Stomach (tissue), 4 donors: ENCODE results near the gene FXYD7.

Experiments
- EP300 ChIP-seq: sonication (generic); formaldehyde crosslinking; IDR thresholded peaks from one replicate; pipeline ENCODE4 v1.6.1; 2017; ENCODE audit warnings: antibody characterized with exemption
- POLR2A ChIP-seq, 4 donors: fragments of 450-650 bp; IDR thresholded peaks; one replicate each; pipeline ENCODE4 v1.6.1; 2016; ENCODE audit warnings: antibody characterized with exemption in 4 of 4, control low read depth in 2 of 4, mild to moderate bottlenecking in 1 of 4, moderate library complexity in 1 of 4
- POLR2AphosphoS5 ChIP-seq, 3 donors: sonication (generic); formaldehyde crosslinking; IDR thresholded peaks; one replicate each; pipeline ENCODE4 v1.6.1; 2016; ENCODE audit warnings: antibody characterized with exemption in 3 of 3
- TF ChIP-seq, protein P1 (sequence below), 7 experiments: fragments of 450-650 bp in 4 of 7; fragments of 200-600 bp in 3 of 7; sonication (generic) in 3 of 7; IDR thresholded peaks; one replicate each; pipeline ENCODE4 v1.5.1; 2016 to 2019; ENCODE audit warnings: antibody characterized with exemption in 7 of 7, control low read depth in 2 of 7, mild to moderate bottlenecking in 1 of 7

DNA sequence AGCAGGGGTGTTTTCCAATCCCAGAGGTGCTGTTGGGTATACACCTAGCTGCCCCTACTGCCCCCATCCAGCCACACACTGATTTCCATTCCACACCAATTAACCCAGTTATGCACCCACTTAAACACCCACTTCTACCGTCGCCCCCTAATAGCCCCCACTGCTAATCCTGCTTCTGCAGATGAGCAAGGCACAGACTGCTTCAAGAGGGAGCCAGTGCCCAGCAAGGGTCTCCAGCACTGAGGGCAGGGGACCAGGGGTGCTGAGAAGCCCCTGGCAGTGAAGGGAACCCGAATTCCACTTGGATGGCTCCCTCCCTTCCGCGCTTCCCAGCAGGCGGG, 1.2 kb downstream of the FXYD7 start:
- TF ChIP-seq EP300 (no peak), POLR2A (IDR thresholded peaks at IDR 0.05) (no peak), POLR2AphosphoS5 (IDR thresholded peaks at IDR 0.05) (no peak)
- TF ChIP-seq, protein P1, sequence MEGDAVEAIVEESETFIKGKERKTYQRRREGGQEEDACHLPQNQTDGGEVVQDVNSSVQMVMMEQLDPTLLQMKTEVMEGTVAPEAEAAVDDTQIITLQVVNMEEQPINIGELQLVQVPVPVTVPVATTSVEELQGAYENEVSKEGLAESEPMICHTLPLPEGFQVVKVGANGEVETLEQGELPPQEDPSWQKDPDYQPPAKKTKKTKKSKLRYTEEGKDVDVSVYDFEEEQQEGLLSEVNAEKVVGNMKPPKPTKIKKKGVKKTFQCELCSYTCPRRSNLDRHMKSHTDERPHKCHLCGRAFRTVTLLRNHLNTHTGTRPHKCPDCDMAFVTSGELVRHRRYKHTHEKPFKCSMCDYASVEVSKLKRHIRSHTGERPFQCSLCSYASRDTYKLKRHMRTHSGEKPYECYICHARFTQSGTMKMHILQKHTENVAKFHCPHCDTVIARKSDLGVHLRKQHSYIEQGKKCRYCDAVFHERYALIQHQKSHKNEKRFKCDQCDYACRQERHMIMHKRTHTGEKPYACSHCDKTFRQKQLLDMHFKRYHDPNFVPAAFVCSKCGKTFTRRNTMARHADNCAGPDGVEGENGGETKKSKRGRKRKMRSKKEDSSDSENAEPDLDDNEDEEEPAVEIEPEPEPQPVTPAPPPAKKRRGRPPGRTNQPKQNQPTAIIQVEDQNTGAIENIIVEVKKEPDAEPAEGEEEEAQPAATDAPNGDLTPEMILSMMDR (IDR thresholded peaks at IDR 0.05), result no peak
